ENCODE measurements around the gene GUCY2F.

GUCY2F gene

GRCh38 chrX:109327251-109327650 is 154.6 kb downstream of the GUCY2F start:
- no peak overlapping the region for H3K4me3 ChIP-seq (ENCODE audit: low read length, poor library complexity, severe bottlenecking)
- H3K27me3 ChIP-seq (ENCODE audit: insufficient read depth, low read length, poor library complexity, severe bottlenecking) = no peaks in the 10 kb centered on the region
- TF ChIP-seq, protein P1, sequence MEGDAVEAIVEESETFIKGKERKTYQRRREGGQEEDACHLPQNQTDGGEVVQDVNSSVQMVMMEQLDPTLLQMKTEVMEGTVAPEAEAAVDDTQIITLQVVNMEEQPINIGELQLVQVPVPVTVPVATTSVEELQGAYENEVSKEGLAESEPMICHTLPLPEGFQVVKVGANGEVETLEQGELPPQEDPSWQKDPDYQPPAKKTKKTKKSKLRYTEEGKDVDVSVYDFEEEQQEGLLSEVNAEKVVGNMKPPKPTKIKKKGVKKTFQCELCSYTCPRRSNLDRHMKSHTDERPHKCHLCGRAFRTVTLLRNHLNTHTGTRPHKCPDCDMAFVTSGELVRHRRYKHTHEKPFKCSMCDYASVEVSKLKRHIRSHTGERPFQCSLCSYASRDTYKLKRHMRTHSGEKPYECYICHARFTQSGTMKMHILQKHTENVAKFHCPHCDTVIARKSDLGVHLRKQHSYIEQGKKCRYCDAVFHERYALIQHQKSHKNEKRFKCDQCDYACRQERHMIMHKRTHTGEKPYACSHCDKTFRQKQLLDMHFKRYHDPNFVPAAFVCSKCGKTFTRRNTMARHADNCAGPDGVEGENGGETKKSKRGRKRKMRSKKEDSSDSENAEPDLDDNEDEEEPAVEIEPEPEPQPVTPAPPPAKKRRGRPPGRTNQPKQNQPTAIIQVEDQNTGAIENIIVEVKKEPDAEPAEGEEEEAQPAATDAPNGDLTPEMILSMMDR (conservative IDR thresholded peaks at IDR 0.05; ENCODE audit: low read length) = no peak
- no peak for TF ChIP-seq EZH2phosphoT487 (IDR thresholded peaks at IDR 0.05; ENCODE audit: borderline replicate concordance)
- no peaks in the 10 kb centered on the region for H3F3A ChIP-seq (ENCODE audit: low read depth)
- no peaks in the 10 kb centered on the region for H4K20me1 ChIP-seq (ENCODE audit: insufficient read depth, low read length, poor library complexity, severe bottlenecking)
- H3K9ac ChIP-seq (ENCODE audit: low read depth, low read length, poor library complexity, severe bottlenecking) = no peak overlapping the region
- no peaks in the 10 kb centered on the region for H3K9me3 ChIP-seq (ENCODE audit: insufficient read depth, low read depth, low read length)
- H3K36me3 ChIP-seq (ENCODE audit: insufficient read depth, low read length) = no peaks in the 10 kb centered on the region
- no peak overlapping the region for H3K4me2 ChIP-seq (ENCODE audit: low read depth, low read length, poor library complexity, severe bottlenecking)
- no peaks in the 10 kb centered on the region for H3K79me2 ChIP-seq (ENCODE audit: insufficient read depth, low read length)
- H2AFZ ChIP-seq (ENCODE audit: low read length) = no peak overlapping the region
- no peaks in the 10 kb centered on the region for H3K4me1 ChIP-seq (ENCODE audit: insufficient read depth, low read length, poor library complexity, severe bottlenecking)
- H3K9me2 ChIP-seq (replicated peaks; ENCODE audit: low read depth, low read length) = no peaks in the 10 kb centered on the region

Data from Loucy (cell line).